ENCODE data around the gene DENND6B.

The DENND6B gene

DNA sequence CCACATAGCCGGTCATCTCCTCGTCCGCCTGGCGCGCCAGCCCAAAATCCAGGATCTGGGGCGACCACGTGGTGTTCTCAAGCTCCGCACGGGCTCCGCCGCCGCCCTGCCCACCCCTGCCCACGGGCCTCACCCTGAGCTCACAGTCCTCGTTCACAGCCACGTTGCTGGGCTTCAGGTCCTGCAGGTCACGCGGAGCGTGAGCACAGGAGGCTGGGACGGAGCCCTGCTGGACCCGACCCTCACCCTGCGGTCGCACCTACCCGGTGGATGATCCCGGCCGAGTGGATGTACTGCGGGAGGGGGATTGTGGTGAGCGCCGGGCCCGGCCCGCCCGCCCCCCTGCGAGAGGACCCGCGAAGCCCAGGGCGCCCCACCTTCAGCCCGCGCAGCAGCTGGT, 59.8 kb downstream of the DENND6B start:
- no peak overlapping the region for H4K8ac ChIP-seq (ENCODE audit: low read depth, low read length)
- no peak overlapping the region for H3K23ac ChIP-seq (ENCODE audit: low read length)
- H3K79me1 ChIP-seq (ENCODE audit: low read length) = no peaks in the 10 kb centered on the region
- no peak overlapping the region for H3K4ac ChIP-seq (ENCODE audit: low read depth, low read length)
- no peak overlapping the region for H2BK15ac ChIP-seq (replicated peaks; ENCODE audit: low read depth)
- H2BK5ac ChIP-seq (ENCODE audit: low read length) = no peak overlapping the region
- peaks cover 5% of the 10 kb centered on the region for H3K27me3 ChIP-seq (ENCODE audit: insufficient read depth, low read length, poor library complexity)
- H3K4me1 ChIP-seq (ENCODE audit: control insufficient read depth, low read depth, low read length) = no peaks in the 10 kb centered on the region
- no peak overlapping the region for H2AK5ac ChIP-seq (ENCODE audit: low read length)
- H3K4me3 ChIP-seq (ENCODE audit: low read length) = no peak overlapping the region
- DNase-seq = no peak
- WGBS (ENCODE audit: extremely low coverage, insufficient coverage, low lambda C conversion rate) = no CpG with 5 or more reads among the region's 37 CpGs
- no peaks in the 10 kb centered on the region for H3K79me2 ChIP-seq (ENCODE audit: control insufficient read depth, insufficient read depth, low read length)
- H4K5ac ChIP-seq (ENCODE audit: low read length) = no peak overlapping the region
- H3K56ac ChIP-seq (ENCODE audit: low read length) = no peak overlapping the region
- H3K36me3 ChIP-seq (ENCODE audit: control insufficient read depth, insufficient read depth, low read length) = no peaks in the 10 kb centered on the region
- no peak overlapping the region for H3K27ac ChIP-seq (ENCODE audit: low read depth, low read length)
- no peak overlapping the region for H3K4me2 ChIP-seq (ENCODE audit: low read length)
- no peak overlapping the region for H3K18ac ChIP-seq (ENCODE audit: low read length)
- H3K9ac ChIP-seq (ENCODE audit: low read length) = no peak overlapping the region
- no peak overlapping the region for H2BK120ac ChIP-seq (ENCODE audit: low read depth, low read length)

DNA sequence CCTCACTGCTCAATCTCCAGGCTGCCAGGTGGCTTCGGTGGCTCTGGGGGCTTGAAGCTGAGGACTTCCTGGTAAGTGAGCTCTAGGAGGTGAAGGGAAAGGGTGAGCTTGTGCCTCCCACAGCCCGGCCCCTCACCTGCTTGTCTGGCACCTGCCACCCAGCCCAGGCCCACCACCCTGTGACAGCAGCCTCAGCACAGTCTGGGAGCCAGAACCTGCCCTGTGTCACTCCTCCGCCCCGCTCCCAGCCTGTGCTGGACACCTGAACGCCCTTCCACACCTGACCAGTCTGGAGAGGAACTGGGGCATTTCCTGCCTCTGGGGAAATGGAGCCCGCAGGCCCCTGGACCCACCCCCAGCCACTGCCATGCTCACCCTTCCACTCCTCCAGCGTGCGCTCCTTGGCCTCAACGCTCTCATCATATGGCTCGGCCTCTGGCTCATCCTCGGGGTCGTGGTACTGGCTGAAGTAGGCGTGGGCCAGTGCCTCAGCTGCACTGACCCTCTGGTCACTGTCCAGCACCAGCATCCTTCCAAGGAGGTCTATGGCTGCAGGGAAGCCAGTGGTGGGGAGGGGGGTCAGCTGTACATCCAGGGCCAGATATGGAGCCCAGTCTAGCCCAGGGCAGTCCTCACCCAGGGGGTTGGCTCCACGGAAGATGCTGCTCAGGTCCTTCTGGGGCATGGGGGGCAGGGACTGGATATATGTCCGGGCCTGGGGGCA, 61.7 kb downstream of the DENND6B start:
- H3K79me1 ChIP-seq (ENCODE audit: low read length) = no peaks in the 10 kb centered on the region

DNA sequence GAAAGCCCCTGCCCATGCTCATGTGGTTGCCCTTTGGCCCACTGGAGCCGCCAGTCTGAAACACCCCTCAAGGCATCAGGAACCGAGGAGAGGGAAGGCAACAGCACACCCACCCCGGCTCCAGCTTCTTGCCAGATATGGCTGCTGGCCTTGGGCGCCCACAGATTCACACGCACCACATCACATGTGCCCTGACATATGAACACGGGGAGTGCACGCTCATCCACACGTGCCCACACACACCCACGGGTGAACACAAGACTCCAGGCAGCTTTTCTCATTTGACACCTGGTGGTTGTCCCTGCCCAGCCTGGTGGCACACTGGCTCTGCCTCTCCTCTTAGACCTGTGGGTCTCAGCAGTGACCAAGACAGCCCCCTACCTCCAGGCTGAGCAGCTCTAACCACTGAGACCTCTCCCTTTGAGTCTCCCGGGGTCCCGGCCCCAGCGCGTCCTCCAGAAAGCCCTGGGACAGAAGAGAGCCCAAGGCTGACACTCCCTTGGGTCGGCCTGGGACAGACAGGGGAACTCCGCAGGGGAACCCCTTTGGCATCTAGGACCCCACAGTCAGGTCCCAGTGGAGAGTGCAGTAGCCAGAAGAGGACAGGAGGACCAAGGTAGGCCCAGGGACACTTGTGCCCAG, 62.6 kb downstream of the DENND6B start:
- no peak overlapping the region for H3K4me3 ChIP-seq (ENCODE audit: low read length)
- no peak overlapping the region for H3K18ac ChIP-seq (ENCODE audit: low read length)
- no peak for DNase-seq
- H3K36me3 ChIP-seq (ENCODE audit: control insufficient read depth, insufficient read depth, low read length) = no peaks in the 10 kb centered on the region
- H3K4me1 ChIP-seq (ENCODE audit: control insufficient read depth, low read depth, low read length) = no peaks in the 10 kb centered on the region
- H2BK120ac ChIP-seq (ENCODE audit: low read depth, low read length) = no peak overlapping the region
- no peaks in the 10 kb centered on the region for H3K79me2 ChIP-seq (ENCODE audit: control insufficient read depth, insufficient read depth, low read length)
- no peak overlapping the region for H3K56ac ChIP-seq (ENCODE audit: low read length)
- no peak overlapping the region for H2BK5ac ChIP-seq (ENCODE audit: low read length)
- no CpG with 5 or more reads among the region's 15 CpGs for WGBS (ENCODE audit: extremely low coverage, insufficient coverage, low lambda C conversion rate)
- no peak overlapping the region for H3K4me2 ChIP-seq (ENCODE audit: low read length)
- H2BK15ac ChIP-seq (replicated peaks; ENCODE audit: low read depth) = no peak overlapping the region
- H2AK5ac ChIP-seq (ENCODE audit: low read length) = no peak overlapping the region
- H4K8ac ChIP-seq (ENCODE audit: low read depth, low read length) = no peak overlapping the region
- H3K27me3 ChIP-seq (ENCODE audit: insufficient read depth, low read length, poor library complexity) = peaks cover 1% of the 10 kb centered on the region
- no peak overlapping the region for H3K23ac ChIP-seq (ENCODE audit: low read length)
- H3K27ac ChIP-seq (ENCODE audit: low read depth, low read length) = no peak overlapping the region
- H3K4ac ChIP-seq (ENCODE audit: low read depth, low read length) = no peak overlapping the region
- H3K79me1 ChIP-seq (ENCODE audit: low read length) = no peaks in the 10 kb centered on the region
- H3K9ac ChIP-seq (ENCODE audit: low read length) = no peak overlapping the region
- no peak overlapping the region for H4K5ac ChIP-seq (ENCODE audit: low read length)

More for the DNA sequence above, 61.7 kb downstream of the DENND6B start:
- Histone ChIP-seq H3K56ac (ENCODE audit: low read length) (no peak overlapping the region), H2BK15ac (replicated peaks; ENCODE audit: low read depth) (no peak overlapping the region), H2BK120ac (ENCODE audit: low read depth, low read length) (no peak overlapping the region), H3K4me3 (ENCODE audit: low read length) (no peak overlapping the region), H2AK5ac (ENCODE audit: low read length) (no peak overlapping the region), H3K79me2 (ENCODE audit: control insufficient read depth, insufficient read depth, low read length) (no peaks in the 10 kb centered on the region), H4K8ac (ENCODE audit: low read depth, low read length) (no peak overlapping the region), H2BK5ac (ENCODE audit: low read length) (no peak overlapping the region), H4K5ac (ENCODE audit: low read length) (no peak overlapping the region), H3K27ac (ENCODE audit: low read depth, low read length) (no peak overlapping the region), H3K36me3 (ENCODE audit: control insufficient read depth, insufficient read depth, low read length) (no peaks in the 10 kb centered on the region), H3K9ac (ENCODE audit: low read length) (no peak overlapping the region), H3K4me2 (ENCODE audit: low read length) (no peak overlapping the region), H3K18ac (ENCODE audit: low read length) (no peak overlapping the region), H3K27me3 (ENCODE audit: insufficient read depth, low read length, poor library complexity) (peaks cover 5% of the 10 kb centered on the region), H3K4ac (ENCODE audit: low read depth, low read length) (no peak overlapping the region), H3K4me1 (ENCODE audit: control insufficient read depth, low read depth, low read length) (no peaks in the 10 kb centered on the region), H3K23ac (ENCODE audit: low read length) (no peak overlapping the region)
- no peak for DNase-seq
- WGBS (ENCODE audit: extremely low coverage, insufficient coverage, low lambda C conversion rate) = no CpG with 5 or more reads among the region's 15 CpGs

DNA sequence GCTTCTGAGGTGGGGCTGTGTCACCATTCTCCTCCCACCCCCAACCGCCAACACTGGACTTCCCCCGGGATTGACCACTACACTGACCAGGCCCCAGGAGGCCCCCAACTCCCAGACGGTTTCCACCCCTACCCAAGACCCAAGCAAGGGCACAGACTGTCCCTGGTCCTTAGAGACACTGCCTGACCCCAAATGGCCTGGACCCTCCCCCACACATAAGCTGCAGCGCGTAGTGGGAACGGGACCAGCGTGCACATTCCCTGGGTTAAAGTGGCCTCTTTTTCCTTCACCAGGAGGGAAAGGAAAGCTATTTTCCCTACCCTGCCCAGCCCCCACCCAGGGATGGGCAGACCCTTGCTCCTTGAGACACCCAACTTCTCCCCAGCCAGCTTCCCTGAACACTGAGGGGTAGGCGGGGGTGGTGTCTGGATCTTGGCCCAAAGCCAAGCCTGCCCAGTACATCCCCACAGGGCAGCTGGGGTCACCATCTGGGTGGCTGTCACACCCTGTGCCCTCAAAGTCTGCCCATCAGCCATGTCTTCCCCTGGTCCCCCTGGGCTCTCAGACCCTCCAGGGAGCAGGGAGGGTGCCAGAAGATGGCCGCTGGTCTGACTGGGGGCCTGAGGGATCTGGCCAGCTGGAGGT, 63.7 kb downstream of the DENND6B start:
- no peak overlapping the region for H3K56ac ChIP-seq (ENCODE audit: low read length)
- no peaks in the 10 kb centered on the region for H3K36me3 ChIP-seq (ENCODE audit: control insufficient read depth, insufficient read depth, low read length)
- H3K4me2 ChIP-seq (ENCODE audit: low read length) = no peak overlapping the region
- no peaks in the 10 kb centered on the region for H3K79me1 ChIP-seq (ENCODE audit: low read length)
- H2AK5ac ChIP-seq (ENCODE audit: low read length) = no peak overlapping the region
- WGBS (ENCODE audit: extremely low coverage, insufficient coverage, low lambda C conversion rate) = no CpG with 5 or more reads among the region's 9 CpGs
- H3K23ac ChIP-seq (ENCODE audit: low read length) = no peak overlapping the region
- no peaks in the 10 kb centered on the region for H3K27me3 ChIP-seq (ENCODE audit: insufficient read depth, low read length, poor library complexity)
- DNase-seq = no peak
- no peaks in the 10 kb centered on the region for H3K4me1 ChIP-seq (ENCODE audit: control insufficient read depth, low read depth, low read length)
- H3K9ac ChIP-seq (ENCODE audit: low read length) = no peak overlapping the region
- no peak overlapping the region for H3K4ac ChIP-seq (ENCODE audit: low read depth, low read length)
- no peaks in the 10 kb centered on the region for H3K79me2 ChIP-seq (ENCODE audit: control insufficient read depth, insufficient read depth, low read length)
- H4K8ac ChIP-seq (ENCODE audit: low read depth, low read length) = no peak overlapping the region
- H3K4me3 ChIP-seq (ENCODE audit: low read length) = no peak overlapping the region
- no peak overlapping the region for H2BK15ac ChIP-seq (replicated peaks; ENCODE audit: low read depth)
- H2BK5ac ChIP-seq (ENCODE audit: low read length) = no peak overlapping the region
- no peak overlapping the region for H4K5ac ChIP-seq (ENCODE audit: low read length)
- no peak overlapping the region for H3K27ac ChIP-seq (ENCODE audit: low read depth, low read length)
- no peak overlapping the region for H3K18ac ChIP-seq (ENCODE audit: low read length)
- no peak overlapping the region for H2BK120ac ChIP-seq (ENCODE audit: low read depth, low read length)

DNA sequence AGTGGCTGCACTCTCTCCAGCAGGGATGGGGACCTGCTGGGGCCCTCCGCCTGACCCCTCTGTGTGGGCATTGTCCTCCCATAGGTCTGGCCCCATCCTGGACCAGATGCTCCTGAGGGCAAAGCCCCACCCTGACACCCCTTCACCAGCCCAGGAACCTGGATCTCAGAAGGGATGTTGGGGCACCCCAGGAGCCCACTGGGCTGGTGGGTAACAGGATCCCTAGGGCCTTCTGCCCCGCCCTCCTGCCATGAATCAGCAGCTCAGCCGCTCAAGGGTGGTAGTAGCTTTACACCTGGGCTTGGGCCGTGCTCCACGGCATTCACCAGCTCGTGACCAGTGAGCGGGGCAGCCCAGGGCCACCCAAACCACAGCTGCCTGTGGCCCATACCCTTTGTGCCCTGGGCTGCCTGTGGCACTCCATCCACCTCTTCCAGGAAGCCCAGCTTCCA, 64.3 kb downstream of the DENND6B start:
- no peak overlapping the region for H3K4me3 ChIP-seq (ENCODE audit: low read length)

More for the DNA sequence above, 64.3 kb downstream of the DENND6B start:
- no peak for DNase-seq
- Histone ChIP-seq H4K5ac (ENCODE audit: low read length) (no peak overlapping the region), H3K79me1 (ENCODE audit: low read length) (no peaks in the 10 kb centered on the region), H3K9ac (ENCODE audit: low read length) (no peak overlapping the region), H3K36me3 (ENCODE audit: control insufficient read depth, insufficient read depth, low read length) (no peaks in the 10 kb centered on the region), H3K4me1 (ENCODE audit: control insufficient read depth, low read depth, low read length) (no peaks in the 10 kb centered on the region), H2AK5ac (ENCODE audit: low read length) (no peak overlapping the region), H3K56ac (ENCODE audit: low read length) (no peak overlapping the region), H2BK120ac (ENCODE audit: low read depth, low read length) (no peak overlapping the region), H4K8ac (ENCODE audit: low read depth, low read length) (no peak overlapping the region), H3K79me2 (ENCODE audit: control insufficient read depth, insufficient read depth, low read length) (no peaks in the 10 kb centered on the region), H3K4ac (ENCODE audit: low read depth, low read length) (no peak overlapping the region), H3K27me3 (ENCODE audit: insufficient read depth, low read length, poor library complexity) (no peaks in the 10 kb centered on the region), H3K23ac (ENCODE audit: low read length) (no peak overlapping the region), H3K18ac (ENCODE audit: low read length) (no peak overlapping the region), H2BK15ac (replicated peaks; ENCODE audit: low read depth) (no peak overlapping the region), H2BK5ac (ENCODE audit: low read length) (no peak overlapping the region), H3K27ac (ENCODE audit: low read depth, low read length) (no peak overlapping the region), H3K4me2 (ENCODE audit: low read length) (no peak overlapping the region)
- WGBS (ENCODE audit: extremely low coverage, insufficient coverage, low lambda C conversion rate) = no CpG with 5 or more reads among the region's 7 CpGs
